ENCODE measurements around the gene ABCA6.
"Not testable (repeated sequence)": the region's sequence is repeated elsewhere in the genome, so short reads cannot be mapped to it uniquely, and the experiment has no call there.

ABCA6 gene

GRCh38 chr17:69141431-69142174 lies at the start of gene ABCA6:
ABCA6 (minus strand) TSS chr17:69141895; CDS start chr17:69140703, 1,192 bp downstream.
- FAIRE-seq, result no peak
- DNase-seq (ENCODE audit: extremely low spot score, insufficient read length, low read depth), result no peak

GRCh38 chr17:69188796-69189195 lies 47.1 kb upstream of the ABCA6 start:
- FAIRE-seq (no peak), DNase-seq (ENCODE audit: extremely low spot score, insufficient read length, low read depth) (no peak)

GRCh38 chr17:69188064-69188463 lies 46.4 kb upstream of the ABCA6 start:
- no peak for FAIRE-seq
- DNase-seq (ENCODE audit: extremely low spot score, insufficient read length, low read depth), result no peak

- FAIRE-seq, result no peak
- no peak for DNase-seq (ENCODE audit: extremely low spot score, insufficient read length, low read depth)
These were observed 45.6 kb upstream of the ABCA6 start for GRCh38 chr17:69187294-69187693.

- FAIRE-seq (no peak), DNase-seq (ENCODE audit: extremely low spot score, insufficient read length, low read depth) (no peak)
These were observed 37.7 kb upstream of the ABCA6 start for GRCh38 chr17:69179227-69179952.

- no peak for FAIRE-seq
- no peak for DNase-seq (ENCODE audit: extremely low spot score, insufficient read length, low read depth)
These were observed 34.7 kb upstream of the ABCA6 start for GRCh38 chr17:69176457-69176795.

- DNase-seq (ENCODE audit: extremely low spot score, insufficient read length, low read depth) (no peak), FAIRE-seq (no peak)
These were observed 34.1 kb upstream of the ABCA6 start for GRCh38 chr17:69175625-69176456.

GRCh38 chr17:69175262-69175624 lies 33.5 kb upstream of the ABCA6 start:
- FAIRE-seq (no peak), DNase-seq (ENCODE audit: extremely low spot score, insufficient read length, low read depth) (no peak)

- DNase-seq (ENCODE audit: extremely low spot score, insufficient read length, low read depth) (no peak), FAIRE-seq (no peak)
These were observed 31.4 kb upstream of the ABCA6 start for GRCh38 chr17:69173118-69173517.

- FAIRE-seq (no peak), DNase-seq (ENCODE audit: extremely low spot score, insufficient read length, low read depth) (no peak)
These were observed 28.7 kb upstream of the ABCA6 start for GRCh38 chr17:69170377-69170776.

- FAIRE-seq; DNase-seq (ENCODE audit: extremely low spot score, insufficient read length, low read depth): not testable (repeated sequence)
These were observed 26.9 kb upstream of the ABCA6 start for GRCh38 chr17:69168642-69169041.

- DNase-seq (ENCODE audit: extremely low spot score, insufficient read length, low read depth) (no peak), FAIRE-seq (no peak)
These were observed 25.3 kb upstream of the ABCA6 start for GRCh38 chr17:69166957-69167356.

GRCh38 chr17:69164206-69164605 lies 22.5 kb upstream of the ABCA6 start:
- no peak for DNase-seq (ENCODE audit: extremely low spot score, insufficient read length, low read depth)
- no peak for FAIRE-seq

- DNase-seq (ENCODE audit: extremely low spot score, insufficient read length, low read depth) (no peak), FAIRE-seq (no peak)
These were observed 17.7 kb upstream of the ABCA6 start for GRCh38 chr17:69159418-69159817.

- FAIRE-seq (no peak), DNase-seq (ENCODE audit: extremely low spot score, insufficient read length, low read depth) (no peak)
These were observed 12.6 kb upstream of the ABCA6 start for GRCh38 chr17:69154267-69154666.

GRCh38 chr17:69150333-69150732 lies 8.6 kb upstream of the ABCA6 start:
- DNase-seq (ENCODE audit: extremely low spot score, insufficient read length, low read depth) (no peak), FAIRE-seq (no peak)

GRCh38 chr17:69147460-69147859 lies 5.8 kb upstream of the ABCA6 start:
- FAIRE-seq, result no peak
- no peak for DNase-seq (ENCODE audit: extremely low spot score, insufficient read length, low read depth)

- no peak for DNase-seq (ENCODE audit: extremely low spot score, insufficient read length, low read depth)
These were observed 2.9 kb upstream of the ABCA6 start for GRCh38 chr17:69144331-69145255.

GRCh38 chr17:69143683-69144231 lies 2.1 kb upstream of the ABCA6 start:
- DNase-seq (ENCODE audit: extremely low spot score, insufficient read length, low read depth) (no peak), FAIRE-seq (no peak)

More at GRCh38 chr17:69144331-69145255, 2.9 kb upstream of the ABCA6 start:
- FAIRE-seq, result no peak
